ENCODE results near the gene ASB18.

Gene ASB18

GRCh38 chr2:236240228-236240990 is 23.8 kb downstream of the ASB18 start:
- peaks cover 29% of the 10 kb centered on the region for H3K27me3 Mint-ChIP-seq (ENCODE audit: low read depth)

DNA sequence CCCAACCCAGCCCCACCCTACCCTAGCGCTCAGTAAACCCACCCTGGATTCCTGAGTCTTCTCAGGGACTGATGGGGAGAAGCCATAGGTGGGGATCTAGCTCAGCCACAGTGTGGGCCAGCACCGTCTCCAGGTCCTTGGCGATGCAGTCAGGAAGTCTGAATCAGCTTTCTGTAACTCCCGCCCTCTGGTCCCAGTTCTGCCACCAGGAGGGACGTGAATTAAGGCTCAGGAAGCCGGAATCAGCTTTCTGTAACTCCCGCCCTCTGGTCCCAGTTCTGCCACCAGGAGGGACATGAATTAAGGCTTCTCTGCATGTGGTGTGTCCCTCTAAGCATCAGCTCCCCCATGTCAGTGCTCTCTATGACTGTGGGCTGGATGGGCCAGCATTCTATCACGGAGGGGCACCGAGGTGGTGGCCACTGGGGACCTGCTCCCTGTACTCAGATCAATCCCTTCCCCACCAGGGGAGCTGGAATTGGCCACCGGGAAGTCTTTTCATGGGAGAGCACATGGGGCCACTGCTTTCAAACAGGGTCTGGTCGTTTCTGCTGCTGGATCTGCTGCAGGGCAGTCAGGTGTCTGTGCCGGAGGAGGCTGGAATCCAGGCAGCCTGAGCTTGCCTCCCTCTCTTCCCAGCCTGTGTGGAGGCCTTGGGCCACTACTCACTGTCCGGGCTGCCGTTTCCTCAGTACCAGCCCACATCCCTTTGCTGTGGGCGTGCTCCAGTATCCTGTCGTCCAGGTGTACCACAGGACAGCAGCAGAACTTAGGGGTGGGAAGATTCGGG is 24.7 kb downstream of the ASB18 start:
- Mint-ChIP-seq H3K4me1 (ENCODE audit: low read depth) (no peaks in the 10 kb centered on the region), H3K9me3 (no peaks in the 10 kb centered on the region), H3K27me3 (ENCODE audit: low read depth) (peaks cover 34% of the 10 kb centered on the region), H3K4me3 (no peak overlapping the region), H3K36me3 (ENCODE audit: low read depth) (no peaks in the 10 kb centered on the region), H3K27ac (no peak overlapping the region)

More at GRCh38 chr2:236240228-236240990, 23.8 kb downstream of the ASB18 start:
- Mint-ChIP-seq H3K9me3 (no peaks in the 10 kb centered on the region), H3K4me1 (ENCODE audit: low read depth) (no peaks in the 10 kb centered on the region), H3K27ac (no peak overlapping the region), H3K36me3 (ENCODE audit: low read depth) (no peaks in the 10 kb centered on the region), H3K4me3 (no peak overlapping the region)

GRCh38 chr2:236238751-236239150 is 25.5 kb downstream of the ASB18 start:
- Mint-ChIP-seq H3K27ac (no peak overlapping the region), H3K36me3 (ENCODE audit: low read depth) (no peaks in the 10 kb centered on the region), H3K4me3 (no peak overlapping the region), H3K9me3 (no peaks in the 10 kb centered on the region), H3K27me3 (ENCODE audit: low read depth) (peaks cover 38% of the 10 kb centered on the region), H3K4me1 (ENCODE audit: low read depth) (no peaks in the 10 kb centered on the region)

- H3K36me3 Mint-ChIP-seq (ENCODE audit: low read depth) = no peaks in the 10 kb centered on the region
- H3K4me1 Mint-ChIP-seq (ENCODE audit: low read depth) = no peaks in the 10 kb centered on the region
Observed at GRCh38 chr2:236237468-236238190, 26.6 kb downstream of the ASB18 start.

GRCh38 chr2:236236559-236237452 is 27.4 kb downstream of the ASB18 start:
- Mint-ChIP-seq H3K27me3 (ENCODE audit: low read depth) (peaks cover 43% of the 10 kb centered on the region), H3K27ac (no peak overlapping the region), H3K9me3 (no peaks in the 10 kb centered on the region), H3K36me3 (ENCODE audit: low read depth) (no peaks in the 10 kb centered on the region), H3K4me3 (no peak overlapping the region), H3K4me1 (ENCODE audit: low read depth) (no peaks in the 10 kb centered on the region)

More at GRCh38 chr2:236237468-236238190, 26.6 kb downstream of the ASB18 start:
- Mint-ChIP-seq H3K9me3 (no peaks in the 10 kb centered on the region), H3K27me3 (ENCODE audit: low read depth) (peaks cover 38% of the 10 kb centered on the region), H3K27ac (no peak overlapping the region), H3K4me3 (no peak overlapping the region)

DNA sequence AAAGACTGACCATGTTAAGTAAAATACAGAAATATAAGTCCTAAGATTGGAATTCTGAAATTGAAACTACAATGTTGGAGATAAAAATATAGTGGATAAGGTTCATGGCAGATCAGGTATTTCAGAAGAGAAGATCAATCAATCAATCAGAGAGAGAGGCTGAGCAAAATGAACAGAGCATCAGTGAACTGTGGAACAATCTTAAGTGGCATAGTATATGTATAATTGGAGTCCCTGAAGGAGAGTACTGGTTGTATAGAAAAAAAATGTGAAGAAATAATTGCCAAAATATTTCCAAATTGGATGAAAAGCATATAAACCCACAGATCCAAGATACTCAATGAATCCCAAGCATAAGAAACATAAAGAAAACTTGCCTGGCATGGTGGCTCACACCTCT is 35.0 kb downstream of the ASB18 start:
- Mint-ChIP-seq H3K27me3 (ENCODE audit: low read depth) (peaks cover 6% of the 10 kb centered on the region), H3K4me3 (no peak overlapping the region), H3K36me3 (ENCODE audit: low read depth) (no peaks in the 10 kb centered on the region), H3K4me1 (ENCODE audit: low read depth) (no peaks in the 10 kb centered on the region), H3K9me3 (peaks cover 27% of the 10 kb centered on the region), H3K27ac (no peak overlapping the region)

GRCh38 chr2:236223675-236224074 is 40.5 kb downstream of the ASB18 start:
- peaks cover 6% of the 10 kb centered on the region for H3K9me3 Mint-ChIP-seq
- H3K4me3 Mint-ChIP-seq = no peak overlapping the region
- H3K36me3 Mint-ChIP-seq (ENCODE audit: low read depth) = no peaks in the 10 kb centered on the region
- H3K4me1 Mint-ChIP-seq (ENCODE audit: low read depth) = no peaks in the 10 kb centered on the region
- no peak overlapping the region for H3K27ac Mint-ChIP-seq
- no peaks in the 10 kb centered on the region for H3K27me3 Mint-ChIP-seq (ENCODE audit: low read depth)

DNA sequence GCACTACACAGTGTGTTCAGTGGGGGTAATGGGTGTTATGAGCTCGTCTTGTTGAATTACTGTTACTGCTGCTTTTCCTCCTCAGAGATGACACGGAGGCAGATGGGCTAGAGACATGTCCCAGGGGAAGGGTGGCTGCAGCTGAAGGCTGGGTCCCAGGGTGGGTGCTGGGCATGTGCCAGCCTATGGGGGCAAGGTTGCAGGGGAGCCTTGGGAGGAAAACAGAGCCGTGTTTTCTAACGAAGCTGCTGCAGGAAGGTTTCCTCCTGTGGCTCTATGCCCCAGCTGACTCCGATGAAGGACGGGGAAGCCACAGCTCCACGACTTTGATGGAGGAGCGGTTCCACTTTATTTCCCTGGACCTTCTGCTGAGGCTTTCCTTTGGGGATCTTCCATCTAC is 42.4 kb downstream of the ASB18 start:
- Mint-ChIP-seq H3K9me3 (peaks cover 3% of the 10 kb centered on the region), H3K27ac (no peak overlapping the region), H3K4me3 (no peak overlapping the region), H3K36me3 (ENCODE audit: low read depth) (no peaks in the 10 kb centered on the region), H3K27me3 (ENCODE audit: low read depth) (no peaks in the 10 kb centered on the region), H3K4me1 (ENCODE audit: low read depth) (no peaks in the 10 kb centered on the region)

DNA sequence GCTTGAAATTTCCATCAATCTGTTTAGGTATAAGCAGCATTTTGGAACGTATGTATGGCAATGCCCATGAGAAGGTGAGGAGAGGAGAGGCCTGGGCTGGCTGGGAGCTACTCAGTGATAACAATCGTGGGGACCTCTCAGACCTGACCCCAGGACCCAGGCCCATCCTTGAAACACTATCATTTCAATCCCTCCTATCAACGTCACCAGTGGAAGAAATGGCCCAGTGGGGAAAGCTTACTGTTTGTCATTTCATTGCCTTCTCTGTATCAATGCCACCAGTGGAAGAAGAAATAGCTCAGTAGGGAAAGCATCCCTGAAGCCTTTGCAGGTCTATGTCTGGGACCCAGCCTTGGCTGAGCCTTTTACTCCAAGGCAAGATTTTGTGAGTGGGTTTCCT is 44.8 kb downstream of the ASB18 start:
- H3K9me3 Mint-ChIP-seq = no peaks in the 10 kb centered on the region
- H3K4me1 Mint-ChIP-seq (ENCODE audit: low read depth) = no peaks in the 10 kb centered on the region
- H3K36me3 Mint-ChIP-seq (ENCODE audit: low read depth) = no peaks in the 10 kb centered on the region
- no peak overlapping the region for H3K4me3 Mint-ChIP-seq
- no peaks in the 10 kb centered on the region for H3K27me3 Mint-ChIP-seq (ENCODE audit: low read depth)
- no peak overlapping the region for H3K27ac Mint-ChIP-seq

- Mint-ChIP-seq H3K36me3 (ENCODE audit: low read depth) (no peaks in the 10 kb centered on the region), H3K27ac (no peak overlapping the region), H3K9me3 (no peaks in the 10 kb centered on the region), H3K27me3 (ENCODE audit: low read depth) (no peaks in the 10 kb centered on the region), H3K4me1 (ENCODE audit: low read depth) (no peaks in the 10 kb centered on the region), H3K4me3 (no peak overlapping the region)
Observed at GRCh38 chr2:236217926-236218325, 46.3 kb downstream of the ASB18 start.

GRCh38 chr2:236216711-236217110 is 47.5 kb downstream of the ASB18 start:
- H3K36me3 Mint-ChIP-seq (ENCODE audit: low read depth) = no peaks in the 10 kb centered on the region

GRCh38 chr2:236215761-236216333 is 48.4 kb downstream of the ASB18 start:
- Mint-ChIP-seq H3K36me3 (ENCODE audit: low read depth) (no peaks in the 10 kb centered on the region), H3K27ac (no peak overlapping the region), H3K9me3 (no peaks in the 10 kb centered on the region), H3K4me3 (no peak overlapping the region), H3K27me3 (ENCODE audit: low read depth) (no peaks in the 10 kb centered on the region), H3K4me1 (ENCODE audit: low read depth) (no peaks in the 10 kb centered on the region)

More at GRCh38 chr2:236216711-236217110, 47.5 kb downstream of the ASB18 start:
- Mint-ChIP-seq H3K27ac (no peak overlapping the region), H3K27me3 (ENCODE audit: low read depth) (no peaks in the 10 kb centered on the region), H3K4me3 (no peak overlapping the region), H3K4me1 (ENCODE audit: low read depth) (no peaks in the 10 kb centered on the region), H3K9me3 (no peaks in the 10 kb centered on the region)

DNA sequence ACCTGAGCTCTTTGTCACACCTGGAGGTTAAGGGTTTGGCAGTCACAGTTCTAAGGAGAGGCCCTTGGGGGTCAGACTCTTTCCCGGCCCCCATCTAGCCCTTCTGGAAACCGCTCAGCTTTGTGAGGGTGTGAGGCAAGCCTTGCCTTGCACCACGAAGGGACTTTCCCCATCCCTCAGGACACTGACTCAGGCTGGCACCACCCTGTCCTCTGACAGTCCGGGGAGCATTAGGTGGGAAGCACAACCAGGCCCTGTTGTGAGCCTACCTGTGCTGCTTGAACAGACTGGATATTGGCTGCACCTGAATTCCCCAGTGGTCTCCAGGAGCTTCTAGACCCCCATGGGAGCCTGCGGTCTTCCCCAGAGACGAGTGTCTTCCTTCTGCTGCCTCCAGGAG is 49.0 kb downstream of the ASB18 start:
- Mint-ChIP-seq H3K4me1 (ENCODE audit: low read depth) (no peaks in the 10 kb centered on the region), H3K9me3 (no peaks in the 10 kb centered on the region)

More for the DNA sequence above, 49.0 kb downstream of the ASB18 start:
- no peaks in the 10 kb centered on the region for H3K36me3 Mint-ChIP-seq (ENCODE audit: low read depth)
- H3K27ac Mint-ChIP-seq = no peak overlapping the region
- no peak overlapping the region for H3K4me3 Mint-ChIP-seq
- no peaks in the 10 kb centered on the region for H3K27me3 Mint-ChIP-seq (ENCODE audit: low read depth)

Measured in T-helper 1 cell treated with Interleukin-12 subunit alpha and Interleukin-12 subunit beta and Interleukin-4 antibody, amounts not matched to agents 30 μg/mL and 1 μg/mL, for 36 hours (primary cell).